OCI-LY7 (cell line): ENCODE results near the gene DNER.

Source experiments
- EZH2phosphoT487 ChIP-seq: fragments of 200-600 bp; sonication (generic); IDR thresholded peaks from 2 replicates; pipeline ENCODE4 v1.6.1; 2018; ENCODE audit warnings: low read depth, borderline replicate concordance, mild to moderate bottlenecking, mixed run types, antibody characterized with exemption, low read length, moderate library complexity, mixed read lengths
- TF ChIP-seq, protein P1 (sequence below): fragments of 200-600 bp; sonication (generic); conservative IDR thresholded peaks from 2 replicates; pipeline ENCODE4 v1.5.1; 2014; ENCODE audit warnings: mild to moderate bottlenecking, antibody characterized with exemption, low read length, moderate library complexity, mixed read lengths

DNA sequence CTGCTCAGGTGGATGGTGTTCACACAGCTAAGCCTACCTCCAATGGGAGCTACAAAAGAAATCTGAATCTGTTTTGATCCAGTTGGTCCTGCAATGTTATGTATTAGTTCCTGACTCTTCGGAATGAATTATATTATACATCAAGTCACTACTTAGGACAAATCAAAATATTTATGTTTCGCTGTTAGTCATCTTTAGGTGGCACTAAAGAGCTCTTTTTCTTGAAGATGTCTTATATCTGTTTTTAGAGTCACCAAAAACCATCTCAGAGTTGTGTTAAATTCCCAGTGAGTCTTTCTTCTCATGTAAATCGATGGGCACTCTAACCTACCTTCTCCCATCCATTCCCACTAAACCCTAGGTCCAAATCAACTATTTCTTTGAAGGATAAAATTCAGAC, 2.2 kb downstream of the DNER start:
- TF ChIP-seq, protein P1, sequence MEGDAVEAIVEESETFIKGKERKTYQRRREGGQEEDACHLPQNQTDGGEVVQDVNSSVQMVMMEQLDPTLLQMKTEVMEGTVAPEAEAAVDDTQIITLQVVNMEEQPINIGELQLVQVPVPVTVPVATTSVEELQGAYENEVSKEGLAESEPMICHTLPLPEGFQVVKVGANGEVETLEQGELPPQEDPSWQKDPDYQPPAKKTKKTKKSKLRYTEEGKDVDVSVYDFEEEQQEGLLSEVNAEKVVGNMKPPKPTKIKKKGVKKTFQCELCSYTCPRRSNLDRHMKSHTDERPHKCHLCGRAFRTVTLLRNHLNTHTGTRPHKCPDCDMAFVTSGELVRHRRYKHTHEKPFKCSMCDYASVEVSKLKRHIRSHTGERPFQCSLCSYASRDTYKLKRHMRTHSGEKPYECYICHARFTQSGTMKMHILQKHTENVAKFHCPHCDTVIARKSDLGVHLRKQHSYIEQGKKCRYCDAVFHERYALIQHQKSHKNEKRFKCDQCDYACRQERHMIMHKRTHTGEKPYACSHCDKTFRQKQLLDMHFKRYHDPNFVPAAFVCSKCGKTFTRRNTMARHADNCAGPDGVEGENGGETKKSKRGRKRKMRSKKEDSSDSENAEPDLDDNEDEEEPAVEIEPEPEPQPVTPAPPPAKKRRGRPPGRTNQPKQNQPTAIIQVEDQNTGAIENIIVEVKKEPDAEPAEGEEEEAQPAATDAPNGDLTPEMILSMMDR, result peak; percentile 60
- no peak for TF ChIP-seq EZH2phosphoT487
